GM21529 (cell line): Measurements from ENCODE around the gene TENT5D.
"Not testable (repeated sequence)": the region's sequence is repeated elsewhere in the genome, so short reads cannot be mapped to it uniquely, and the experiment has no call there.

Experiments
- ATAC-seq: cut with Tn5 transposase; IDR thresholded peaks from one replicate; pipeline ENCODE4 v1.9.1; 2021; ENCODE audit not compliant: unreplicated experiment

TENT5D gene

GRCh38 chrX:80420147-80420546, at the start of gene TENT5D:
Gene TENT5D, plus strand, starts transcription at chrX:80420447. Its CDS starts 22,093 bp downstream, at chrX:80442540.
- ATAC-seq, result no peak

- not testable (repeated sequence) for ATAC-seq
Measured at GRCh38 chrX:80385651-80386050, 34.6 kb upstream of the TENT5D start.

GRCh38 chrX:80388206-80388605, 32.0 kb upstream of the TENT5D start:
- no peak for ATAC-seq

- no peak for ATAC-seq
Measured at GRCh38 chrX:80412042-80412441, 8.2 kb upstream of the TENT5D start.

GRCh38 chrX:80423000-80423399, 2.8 kb downstream of the TENT5D start:
- no peak for ATAC-seq

GRCh38 chrX:80423744-80424143, 3.5 kb downstream of the TENT5D start:
- ATAC-seq, result no peak

- no peak for ATAC-seq
Measured at GRCh38 chrX:80430826-80431504, 10.7 kb downstream of the TENT5D start.

GRCh38 chrX:80431505-80431832, 11.2 kb downstream of the TENT5D start:
- ATAC-seq, result no peak

- no peak for ATAC-seq
Measured at GRCh38 chrX:80432441-80432840, 12.2 kb downstream of the TENT5D start.

- ATAC-seq, result no peak
Measured at GRCh38 chrX:80432863-80433262, 12.6 kb downstream of the TENT5D start.

- not testable (repeated sequence) for ATAC-seq
Measured at GRCh38 chrX:80468166-80468565, 47.9 kb downstream of the TENT5D start.

- no peak for ATAC-seq
Measured at GRCh38 chrX:80471582-80471981, 51.3 kb downstream of the TENT5D start.

- no peak for ATAC-seq
Measured at GRCh38 chrX:80485543-80485942, 65.3 kb downstream of the TENT5D start.

- no peak for ATAC-seq
Measured at GRCh38 chrX:80486299-80486698, 66.1 kb downstream of the TENT5D start.

- no peak for ATAC-seq
Measured at GRCh38 chrX:80489166-80489565, 68.9 kb downstream of the TENT5D start.
